ENCODE data around the gene ZDHHC14.

Gene ZDHHC14

DNA sequence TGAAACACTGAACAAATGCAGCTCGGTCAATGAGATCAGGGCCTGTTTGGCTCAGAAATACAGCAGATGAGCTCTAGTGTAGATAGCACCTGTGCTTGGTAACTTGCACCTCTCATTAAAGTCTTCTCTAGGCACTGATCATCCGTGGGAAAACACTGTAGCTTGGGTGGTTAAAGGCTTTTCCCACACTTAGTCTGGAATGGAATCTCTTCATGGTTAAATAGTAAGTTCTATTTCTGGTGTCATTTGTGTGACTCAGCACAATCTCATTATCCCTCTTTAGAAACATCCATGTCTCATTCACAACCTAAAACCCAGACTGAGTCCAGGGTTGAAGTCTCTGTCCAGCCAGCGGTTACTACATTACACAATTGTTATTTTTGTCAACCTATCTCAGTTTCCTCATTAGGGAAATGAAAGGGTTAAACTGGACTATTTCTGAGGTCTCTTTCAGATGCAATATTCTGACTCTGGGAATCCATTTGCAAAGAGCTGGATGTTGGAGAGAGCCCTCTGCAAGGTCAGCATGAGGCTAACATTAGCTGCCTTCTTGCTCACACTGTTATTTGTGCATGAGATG, 125.0 kb downstream of the ZDHHC14 start:
- Histone ChIP-seq H3K4me3 (ENCODE audit: low read length) (no peak overlapping the region), H2AK5ac (ENCODE audit: low read length) (no peak overlapping the region), H3K9ac (ENCODE audit: low read length) (no peak overlapping the region), H3K4ac (ENCODE audit: low read depth, low read length) (no peak overlapping the region), H3K36me3 (ENCODE audit: control insufficient read depth, insufficient read depth, low read length) (no peaks in the 10 kb centered on the region), H3K27ac (ENCODE audit: low read depth, low read length) (no peak overlapping the region), H3K4me1 (ENCODE audit: control insufficient read depth, low read depth, low read length) (no peaks in the 10 kb centered on the region), H3K18ac (ENCODE audit: low read length) (no peak overlapping the region), H2BK15ac (replicated peaks; ENCODE audit: low read depth) (no peak overlapping the region), H3K27me3 (ENCODE audit: insufficient read depth, low read length, poor library complexity) (no peaks in the 10 kb centered on the region), H3K79me1 (ENCODE audit: low read length) (no peaks in the 10 kb centered on the region), H3K23ac (ENCODE audit: low read length) (no peak overlapping the region), H2BK120ac (ENCODE audit: low read depth, low read length) (no peak overlapping the region), H3K4me2 (ENCODE audit: low read length) (no peak overlapping the region), H4K8ac (ENCODE audit: low read depth, low read length) (no peak overlapping the region), H3K79me2 (ENCODE audit: control insufficient read depth, insufficient read depth, low read length) (no peaks in the 10 kb centered on the region), H2BK5ac (ENCODE audit: low read length) (no peak overlapping the region), H4K5ac (ENCODE audit: low read length) (no peak overlapping the region), H3K56ac (ENCODE audit: low read length) (no peak overlapping the region)
- DNase-seq: no peak
- no CpG with 5 or more reads among the region's 3 CpGs for WGBS (ENCODE audit: extremely low coverage, insufficient coverage, low lambda C conversion rate)

- Histone ChIP-seq H3K4me1 (ENCODE audit: control insufficient read depth, low read depth, low read length) (no peaks in the 10 kb centered on the region), H3K4me3 (ENCODE audit: low read length) (no peak overlapping the region), H3K18ac (ENCODE audit: low read length) (no peak overlapping the region), H4K5ac (ENCODE audit: low read length) (no peak overlapping the region), H2BK5ac (ENCODE audit: low read length) (no peak overlapping the region), H3K27me3 (ENCODE audit: insufficient read depth, low read length, poor library complexity) (no peaks in the 10 kb centered on the region), H2BK15ac (replicated peaks; ENCODE audit: low read depth) (no peak overlapping the region), H3K27ac (ENCODE audit: low read depth, low read length) (no peak overlapping the region), H3K56ac (ENCODE audit: low read length) (no peak overlapping the region), H3K4ac (ENCODE audit: low read depth, low read length) (no peak overlapping the region), H2AK5ac (ENCODE audit: low read length) (no peak overlapping the region), H4K8ac (ENCODE audit: low read depth, low read length) (no peak overlapping the region), H3K9ac (ENCODE audit: low read length) (no peak overlapping the region), H3K23ac (ENCODE audit: low read length) (no peak overlapping the region), H2BK120ac (ENCODE audit: low read depth, low read length) (no peak overlapping the region), H3K79me1 (ENCODE audit: low read length) (no peaks in the 10 kb centered on the region), H3K4me2 (ENCODE audit: low read length) (no peak overlapping the region), H3K79me2 (ENCODE audit: control insufficient read depth, insufficient read depth, low read length) (no peaks in the 10 kb centered on the region), H3K36me3 (ENCODE audit: control insufficient read depth, insufficient read depth, low read length) (no peaks in the 10 kb centered on the region)
- no CpG with 5 or more reads among the region's 24 CpGs for WGBS (ENCODE audit: extremely low coverage, insufficient coverage, low lambda C conversion rate)
- no peak for DNase-seq
Observed at GRCh38 chr6:157510323-157511188, 129.6 kb downstream of the ZDHHC14 start.

DNA sequence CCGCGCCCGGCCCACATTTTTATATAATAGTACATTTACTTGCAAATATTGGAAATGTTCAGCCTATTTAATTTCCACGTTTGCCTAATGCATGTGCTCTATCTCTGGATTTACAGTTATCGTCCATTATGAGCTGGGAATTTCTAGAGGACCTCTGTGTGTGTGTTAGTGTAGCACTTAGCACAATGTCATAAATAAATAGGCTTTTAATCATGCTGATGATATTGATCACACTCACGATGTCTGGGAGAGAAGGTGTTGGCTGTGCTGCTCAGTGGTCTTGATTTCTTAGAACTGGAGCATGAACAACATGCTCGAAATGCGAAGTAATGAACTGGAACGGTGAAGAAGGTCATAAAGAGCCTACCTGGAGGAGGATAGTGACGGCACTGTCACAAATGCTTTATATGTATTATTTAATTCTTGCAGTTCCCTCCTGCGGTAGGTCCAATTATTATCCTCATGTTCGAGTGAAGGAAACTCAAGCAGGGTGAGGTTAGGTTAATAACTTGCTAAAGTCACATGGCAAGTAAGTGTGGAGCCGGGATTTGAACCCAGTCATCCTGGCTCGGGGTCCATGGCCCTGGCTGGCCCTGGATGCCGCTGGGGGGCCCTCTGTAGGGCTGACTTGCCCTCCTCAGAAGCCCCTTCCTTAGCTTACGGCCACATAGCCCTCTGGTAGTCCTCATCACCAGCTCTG, 130.8 kb downstream of the ZDHHC14 start:
- no peak for DNase-seq
- no peak overlapping the region for H2BK120ac ChIP-seq (ENCODE audit: low read depth, low read length)
- no peak overlapping the region for H2BK15ac ChIP-seq (replicated peaks; ENCODE audit: low read depth)
- H3K18ac ChIP-seq (ENCODE audit: low read length): no peak overlapping the region
- no peaks in the 10 kb centered on the region for H3K4me1 ChIP-seq (ENCODE audit: control insufficient read depth, low read depth, low read length)
- H2AK5ac ChIP-seq (ENCODE audit: low read length): no peak overlapping the region
- H2BK5ac ChIP-seq (ENCODE audit: low read length): no peak overlapping the region
- no peak overlapping the region for H3K9ac ChIP-seq (ENCODE audit: low read length)
- no peak overlapping the region for H3K4me2 ChIP-seq (ENCODE audit: low read length)
- H3K27me3 ChIP-seq (ENCODE audit: insufficient read depth, low read length, poor library complexity): no peaks in the 10 kb centered on the region
- H3K79me2 ChIP-seq (ENCODE audit: control insufficient read depth, insufficient read depth, low read length): no peaks in the 10 kb centered on the region
- H3K56ac ChIP-seq (ENCODE audit: low read length): no peak overlapping the region
- no peak overlapping the region for H3K27ac ChIP-seq (ENCODE audit: low read depth, low read length)
- WGBS (ENCODE audit: extremely low coverage, insufficient coverage, low lambda C conversion rate): no CpG with 5 or more reads among the region's 16 CpGs
- H3K23ac ChIP-seq (ENCODE audit: low read length): no peak overlapping the region
- no peak overlapping the region for H3K4ac ChIP-seq (ENCODE audit: low read depth, low read length)
- H4K5ac ChIP-seq (ENCODE audit: low read length): no peak overlapping the region
- H3K79me1 ChIP-seq (ENCODE audit: low read length): no peaks in the 10 kb centered on the region
- H4K8ac ChIP-seq (ENCODE audit: low read depth, low read length): no peak overlapping the region
- no peak overlapping the region for H3K4me3 ChIP-seq (ENCODE audit: low read length)
- no peaks in the 10 kb centered on the region for H3K36me3 ChIP-seq (ENCODE audit: control insufficient read depth, insufficient read depth, low read length)

GRCh38 chr6:157512382-157512682, 131.3 kb downstream of the ZDHHC14 start:
- no peaks in the 10 kb centered on the region for H3K79me1 ChIP-seq (ENCODE audit: low read length)
- H3K36me3 ChIP-seq (ENCODE audit: control insufficient read depth, insufficient read depth, low read length): no peaks in the 10 kb centered on the region
- H4K8ac ChIP-seq (ENCODE audit: low read depth, low read length): no peak overlapping the region
- H3K79me2 ChIP-seq (ENCODE audit: control insufficient read depth, insufficient read depth, low read length): no peaks in the 10 kb centered on the region
- H2BK5ac ChIP-seq (ENCODE audit: low read length): no peak overlapping the region
- H2BK15ac ChIP-seq (replicated peaks; ENCODE audit: low read depth): no peak overlapping the region
- no peak overlapping the region for H3K27ac ChIP-seq (ENCODE audit: low read depth, low read length)
- H3K56ac ChIP-seq (ENCODE audit: low read length): no peak overlapping the region
- no peak overlapping the region for H3K4ac ChIP-seq (ENCODE audit: low read depth, low read length)
- H3K4me1 ChIP-seq (ENCODE audit: control insufficient read depth, low read depth, low read length): no peaks in the 10 kb centered on the region
- no peak overlapping the region for H4K5ac ChIP-seq (ENCODE audit: low read length)
- no peak overlapping the region for H3K23ac ChIP-seq (ENCODE audit: low read length)
- H3K27me3 ChIP-seq (ENCODE audit: insufficient read depth, low read length, poor library complexity): no peaks in the 10 kb centered on the region
- WGBS (ENCODE audit: extremely low coverage, insufficient coverage, low lambda C conversion rate): no CpG with 5 or more reads among the region's 5 CpGs
- H3K18ac ChIP-seq (ENCODE audit: low read length): no peak overlapping the region
- no peak overlapping the region for H2AK5ac ChIP-seq (ENCODE audit: low read length)
- no peak overlapping the region for H3K4me3 ChIP-seq (ENCODE audit: low read length)
- no peak for DNase-seq
- H3K4me2 ChIP-seq (ENCODE audit: low read length): no peak overlapping the region
- no peak overlapping the region for H2BK120ac ChIP-seq (ENCODE audit: low read depth, low read length)
- H3K9ac ChIP-seq (ENCODE audit: low read length): no peak overlapping the region

DNA sequence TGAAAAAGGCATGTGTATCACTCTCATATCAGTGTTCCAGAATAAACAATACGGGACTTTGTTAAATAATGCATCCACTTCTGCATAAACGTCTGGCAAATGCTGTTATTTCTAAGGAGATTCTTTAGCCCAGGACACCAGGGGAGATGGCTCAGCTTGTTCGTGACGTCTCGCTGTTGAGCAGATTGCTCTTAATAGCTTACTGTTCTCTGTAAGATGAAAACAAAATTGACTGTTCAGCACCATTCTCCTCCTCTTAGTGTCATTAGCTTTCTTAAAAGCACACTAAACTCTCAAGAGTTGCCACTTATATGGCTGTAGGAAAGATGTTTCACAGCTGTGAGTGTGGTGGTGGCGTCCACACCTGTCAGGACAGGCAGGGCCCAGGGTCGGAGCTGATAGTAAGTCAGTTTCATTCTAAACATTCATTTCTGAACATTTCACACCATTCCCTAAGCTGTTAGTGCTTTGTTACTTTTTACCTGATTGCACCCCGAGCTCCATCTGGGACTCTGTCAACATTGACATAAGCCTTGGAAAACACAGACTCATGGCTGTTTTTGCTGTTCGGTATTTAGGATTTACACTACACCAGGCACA, 132.1 kb downstream of the ZDHHC14 start:
- Histone ChIP-seq H3K9ac (ENCODE audit: low read length) (no peak overlapping the region), H4K5ac (ENCODE audit: low read length) (no peak overlapping the region), H3K56ac (ENCODE audit: low read length) (no peak overlapping the region), H2BK120ac (ENCODE audit: low read depth, low read length) (no peak overlapping the region), H2AK5ac (ENCODE audit: low read length) (no peak overlapping the region), H3K79me1 (ENCODE audit: low read length) (no peaks in the 10 kb centered on the region), H4K8ac (ENCODE audit: low read depth, low read length) (no peak overlapping the region), H2BK5ac (ENCODE audit: low read length) (no peak overlapping the region), H3K23ac (ENCODE audit: low read length) (no peak overlapping the region), H2BK15ac (replicated peaks; ENCODE audit: low read depth) (no peak overlapping the region), H3K79me2 (ENCODE audit: control insufficient read depth, insufficient read depth, low read length) (no peaks in the 10 kb centered on the region), H3K27me3 (ENCODE audit: insufficient read depth, low read length, poor library complexity) (no peaks in the 10 kb centered on the region), H3K36me3 (ENCODE audit: control insufficient read depth, insufficient read depth, low read length) (no peaks in the 10 kb centered on the region), H3K4me2 (ENCODE audit: low read length) (no peak overlapping the region), H3K27ac (ENCODE audit: low read depth, low read length) (no peak overlapping the region), H3K4me1 (ENCODE audit: control insufficient read depth, low read depth, low read length) (no peaks in the 10 kb centered on the region), H3K18ac (ENCODE audit: low read length) (no peak overlapping the region), H3K4me3 (ENCODE audit: low read length) (no peak overlapping the region), H3K4ac (ENCODE audit: low read depth, low read length) (no peak overlapping the region)
- DNase-seq: no peak
- WGBS (ENCODE audit: extremely low coverage, insufficient coverage, low lambda C conversion rate): no CpG with 5 or more reads among the region's 9 CpGs

Measured in mesendoderm (in vitro differentiated cells).